Erythroblast (primary cell): ENCODE data around the gene AXIN2.
"Not testable (repeated sequence)": the region's sequence is repeated elsewhere in the genome, so short reads cannot be mapped to it uniquely, and the experiment has no call there.

Experiments used
- DNase-seq, 2 experiments: peaks; one replicate each; lab custom pipeline; 2025; lab: John Stamatoyannopoulos, UW
- GATA1 ChIP-seq: IDR thresholded peaks from 2 replicates; pipeline ENCODE4 v1.6.1; 2011; ENCODE audit warnings: low read depth, mild to moderate bottlenecking, control low read depth, low read length, moderate library complexity
- POLR2A ChIP-seq: IDR thresholded peaks from 2 replicates; pipeline ENCODE4 v1.6.1; 2011; ENCODE audit warnings: mild to moderate bottlenecking, low read length

AXIN2 gene

GRCh38 chr17:65518256-65518655 is 43.2 kb downstream of the AXIN2 start:
- no peak for DNase-seq
- TF ChIP-seq POLR2A (no peak), GATA1 (no peak)

- no peak for TF ChIP-seq GATA1
- no peak for TF ChIP-seq POLR2A
- DNase-seq: no peak
Observed at GRCh38 chr17:65515959-65516948, 45.2 kb downstream of the AXIN2 start.

- TF ChIP-seq GATA1 (no peak), POLR2A (no peak)
Observed at GRCh38 chr17:65515512-65515911, 45.9 kb downstream of the AXIN2 start.

GRCh38 chr17:65514541-65514940 is 46.9 kb downstream of the AXIN2 start:
- TF ChIP-seq POLR2A (no peak), GATA1 (no peak)
- no peak for DNase-seq

More at GRCh38 chr17:65515512-65515911, 45.9 kb downstream of the AXIN2 start:
- no peak for DNase-seq

- DNase-seq: no peak
Observed at GRCh38 chr17:65514082-65514481, 47.4 kb downstream of the AXIN2 start.

GRCh38 chr17:65511316-65511715 is 50.1 kb downstream of the AXIN2 start:
- DNase-seq: no peak

More at GRCh38 chr17:65514082-65514481, 47.4 kb downstream of the AXIN2 start:
- no peak for TF ChIP-seq POLR2A
- no peak for TF ChIP-seq GATA1

GRCh38 chr17:65509032-65509431 is 52.4 kb downstream of the AXIN2 start:
- DNase-seq: no peak
- TF ChIP-seq GATA1 (no peak), POLR2A (no peak)

More at GRCh38 chr17:65511316-65511715, 50.1 kb downstream of the AXIN2 start:
- no peak for TF ChIP-seq GATA1
- TF ChIP-seq POLR2A: no peak

- not testable (repeated sequence) for DNase-seq
Observed at GRCh38 chr17:65504673-65505072, 56.8 kb downstream of the AXIN2 start.

- no peak for DNase-seq
- no peak for TF ChIP-seq POLR2A
- no peak for TF ChIP-seq GATA1
Observed at GRCh38 chr17:65504141-65504540, 57.3 kb downstream of the AXIN2 start.

- no peak for DNase-seq
- TF ChIP-seq POLR2A: no peak
- no peak for TF ChIP-seq GATA1
Observed at GRCh38 chr17:65503557-65503956, 57.9 kb downstream of the AXIN2 start.

GRCh38 chr17:65498816-65499215 is 62.6 kb downstream of the AXIN2 start:
- no peak for DNase-seq
- no peak for TF ChIP-seq GATA1
- TF ChIP-seq POLR2A: no peak

GRCh38 chr17:65496801-65497200 is 64.6 kb downstream of the AXIN2 start:
- no peak for DNase-seq
- TF ChIP-seq GATA1: no peak
- no peak for TF ChIP-seq POLR2A

GRCh38 chr17:65495122-65496055 is 66.1 kb downstream of the AXIN2 start:
- TF ChIP-seq POLR2A (no peak), GATA1 (no peak)
- DNase-seq: no peak
